NCI-H226 (cell line): ENCODE data around the gene SUGCT.

Source experiments
- DNase-seq: peaks from one replicate; pipeline ENCODE4 v3.0.0-alpha.2; 2015

SUGCT gene

DNA sequence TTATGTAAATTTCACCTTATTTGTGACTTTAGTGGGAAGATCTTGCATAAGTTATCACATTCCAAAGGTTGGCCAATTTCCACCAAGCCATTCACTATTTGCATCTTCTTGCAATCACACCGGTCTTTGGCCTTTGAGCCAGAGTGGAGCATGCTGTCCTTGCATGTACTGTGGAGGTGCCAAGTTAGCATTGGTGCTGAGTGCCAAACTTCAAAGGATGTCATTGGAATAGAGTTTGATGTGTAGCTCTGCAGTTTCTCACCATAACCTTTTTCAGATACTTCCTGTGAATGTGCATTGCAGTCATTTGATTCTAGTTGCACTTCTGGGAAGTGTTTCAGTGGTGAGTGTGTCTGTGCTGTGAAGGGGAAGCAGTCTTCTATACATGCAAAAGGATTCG lies 620.6 kb downstream of the SUGCT start:
- no peak for DNase-seq

GRCh38 chr7:40757109-40757508 lies 622.3 kb downstream of the SUGCT start:
- peak; percentile 82 for DNase-seq

- DNase-seq, result no peak
Observed at GRCh38 chr7:40758590-40758989, 623.8 kb downstream of the SUGCT start.

DNA sequence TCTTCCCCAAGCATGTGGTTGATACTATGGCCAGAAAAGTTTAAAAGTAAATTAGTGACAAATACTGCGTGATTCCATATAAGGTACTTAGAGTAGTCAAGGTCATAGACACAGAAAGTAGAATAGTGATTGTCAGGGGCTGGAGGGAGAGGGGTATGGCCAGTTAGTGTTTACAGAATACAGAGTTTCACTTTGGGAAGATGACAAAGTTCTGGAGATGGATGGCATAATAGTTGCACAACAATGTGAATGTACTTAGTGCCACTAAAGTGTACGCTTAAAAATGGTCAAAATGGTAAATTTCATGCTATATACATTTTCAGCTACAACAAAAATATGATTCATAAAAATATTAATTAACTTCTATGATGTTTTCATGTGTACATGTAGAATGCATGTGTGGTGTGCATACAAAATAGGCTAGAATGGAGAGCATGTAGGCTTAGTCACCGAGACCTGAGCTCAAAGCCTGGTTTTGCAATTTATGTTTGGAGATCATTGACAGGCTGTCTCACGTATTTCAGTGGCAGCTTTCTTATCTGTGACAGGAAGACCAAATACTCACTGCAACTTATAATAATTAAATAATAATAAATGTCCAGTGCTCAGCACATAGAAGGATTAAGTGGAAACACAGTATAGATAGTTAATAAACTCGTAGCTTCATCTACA lies 625.6 kb downstream of the SUGCT start:
- DNase-seq, result no peak

GRCh38 chr7:40760987-40761386 lies 626.2 kb downstream of the SUGCT start:
- no peak for DNase-seq

DNA sequence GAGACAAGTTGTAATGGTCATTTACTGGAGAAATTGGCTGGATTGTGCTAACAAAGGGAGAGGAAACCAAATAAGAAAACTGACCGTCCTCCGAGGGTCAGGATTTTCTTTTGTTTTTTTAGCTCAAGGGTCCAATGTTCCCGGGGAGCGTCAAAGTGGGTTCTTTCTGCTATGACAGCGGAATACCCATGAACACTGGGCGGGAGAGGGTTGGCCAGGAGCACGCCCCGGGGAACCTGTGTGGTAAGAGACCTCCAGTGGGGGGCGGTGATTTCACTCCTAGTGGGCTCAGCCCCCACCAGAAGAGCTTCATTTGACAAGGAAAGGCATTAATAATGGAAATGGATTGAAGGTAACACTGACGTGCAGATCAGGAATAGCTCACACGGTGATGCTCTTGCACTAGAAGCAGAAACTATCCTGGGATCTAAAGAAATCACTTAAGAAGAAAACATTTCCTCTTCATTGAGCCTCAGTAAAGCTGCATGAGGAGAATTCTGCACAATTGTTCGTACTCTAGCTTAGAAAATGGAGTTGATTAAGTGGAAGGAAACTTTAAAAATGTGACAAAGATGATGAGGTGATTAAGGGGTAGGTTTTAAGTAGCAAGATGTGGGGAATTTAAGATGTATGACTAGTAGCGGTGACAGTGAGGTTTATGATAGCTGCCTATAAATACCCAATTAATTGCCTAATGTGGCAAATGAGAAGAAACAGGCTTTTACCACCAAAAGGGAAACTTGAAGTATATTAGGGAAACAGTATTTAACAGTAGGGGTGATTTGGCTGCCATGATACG lies 627.2 kb downstream of the SUGCT start:
- no peak for DNase-seq

- DNase-seq, result no peak
Observed at GRCh38 chr7:40763319-40764287, 628.8 kb downstream of the SUGCT start.

GRCh38 chr7:40765639-40766038 lies 630.8 kb downstream of the SUGCT start:
- DNase-seq, result no peak

DNA sequence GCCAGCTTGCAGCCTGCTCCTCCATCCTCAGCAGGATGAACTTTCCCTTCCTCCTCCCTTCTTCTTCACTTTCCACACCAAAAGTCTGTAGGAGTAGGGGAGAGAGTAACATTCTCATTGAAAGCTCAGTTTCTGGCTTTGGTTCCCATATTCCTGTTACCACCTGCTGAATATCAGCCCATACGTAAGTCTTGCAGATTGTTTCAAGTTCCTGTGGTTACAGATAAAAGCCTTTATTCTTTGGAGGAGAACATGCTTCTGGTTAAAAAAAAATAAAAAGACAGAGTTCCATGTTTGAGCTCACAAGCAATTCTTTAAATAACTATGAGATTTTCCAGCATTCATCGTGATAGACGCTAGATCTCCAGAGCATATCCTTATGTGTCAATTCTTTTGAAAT lies 637.3 kb downstream of the SUGCT start:
- DNase-seq, result no peak

DNA sequence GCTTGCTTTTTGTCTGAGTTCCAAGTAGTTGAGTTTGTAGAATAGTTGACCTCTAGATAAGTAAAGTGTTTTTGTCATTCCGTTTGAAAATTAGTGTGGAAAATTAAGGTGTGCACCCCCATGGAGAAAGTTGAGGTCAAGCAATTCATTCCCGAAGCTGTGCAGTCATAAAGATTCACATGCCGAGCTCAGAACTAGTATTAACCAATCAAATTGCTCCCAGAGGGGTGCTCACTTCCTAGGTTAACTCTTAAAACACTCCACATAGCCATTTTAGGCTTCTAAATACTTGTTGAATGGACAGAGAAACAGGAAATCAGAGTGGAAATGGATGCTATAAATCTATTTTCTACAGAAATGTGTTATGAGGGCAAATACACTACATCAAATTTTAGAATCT lies 638.9 kb downstream of the SUGCT start:
- no peak for DNase-seq

DNA sequence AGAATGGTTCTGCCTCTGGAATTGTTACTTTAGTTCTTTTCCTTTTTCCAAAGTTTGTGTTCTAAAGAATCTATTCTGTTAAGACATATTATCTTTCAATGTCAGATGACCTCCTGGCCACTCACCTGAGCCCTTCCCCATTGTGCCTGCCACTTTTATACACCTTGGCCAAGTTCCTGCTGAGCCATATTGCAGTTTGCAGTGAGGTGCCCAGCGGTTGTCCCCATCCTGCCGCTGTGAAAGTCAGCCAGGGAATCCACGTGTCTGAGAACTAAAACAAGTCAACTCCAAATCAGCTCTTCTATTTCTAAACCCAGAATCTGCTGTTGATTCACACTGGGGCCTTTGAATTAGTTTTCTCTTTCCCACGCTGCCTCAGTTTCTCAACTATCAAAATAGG lies 641.1 kb downstream of the SUGCT start:
- DNase-seq, result no peak

DNA sequence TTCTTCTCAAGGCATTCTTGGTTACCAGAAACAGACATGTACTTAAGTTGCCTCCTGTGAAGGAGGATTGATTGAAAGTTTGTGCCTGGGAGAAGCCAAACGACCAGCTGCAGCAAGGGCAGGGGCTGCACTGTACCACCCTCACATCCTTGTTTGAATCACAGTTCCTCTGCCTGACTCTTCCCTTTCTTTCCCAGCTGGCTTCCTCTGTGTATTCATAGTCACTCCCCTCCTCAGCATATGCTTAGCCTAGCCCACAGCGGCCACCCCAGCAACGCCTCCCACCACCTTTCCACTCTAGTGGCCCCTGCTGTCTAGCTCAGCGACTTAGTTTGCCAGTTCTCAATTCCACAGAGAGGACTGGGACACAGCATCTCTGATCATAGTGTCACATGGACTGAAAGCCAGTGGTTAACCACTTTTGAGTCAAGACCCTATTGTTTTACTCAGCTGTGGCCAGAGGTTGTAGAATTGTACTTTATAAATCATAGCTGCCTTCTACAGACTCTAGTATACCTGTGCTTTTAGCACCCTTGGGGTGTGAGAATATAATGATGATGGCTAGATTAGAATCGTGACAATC lies 643.0 kb downstream of the SUGCT start:
- DNase-seq, result no peak

- no peak for DNase-seq
Observed at GRCh38 chr7:40780460-40780859, 645.7 kb downstream of the SUGCT start.

DNA sequence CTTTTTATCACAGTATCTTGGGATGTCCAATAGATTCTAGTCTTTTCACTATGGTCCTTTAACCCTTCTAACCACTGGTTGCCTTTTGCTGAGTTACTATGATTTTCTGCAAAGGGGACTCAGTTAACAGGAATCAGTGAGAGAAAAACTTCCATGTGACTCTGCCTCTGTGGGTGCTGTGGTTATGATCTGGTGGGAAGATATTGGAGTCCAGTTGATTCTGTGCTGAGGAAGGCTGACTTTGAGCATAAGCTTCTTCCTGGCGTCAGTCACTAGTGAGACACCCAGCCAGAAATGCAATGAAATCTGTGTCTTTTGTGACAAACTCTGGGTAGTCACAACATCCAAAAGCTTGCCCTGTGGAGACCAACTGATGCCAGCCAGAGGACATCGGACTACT lies 648.0 kb downstream of the SUGCT start:
- DNase-seq, result no peak

DNA sequence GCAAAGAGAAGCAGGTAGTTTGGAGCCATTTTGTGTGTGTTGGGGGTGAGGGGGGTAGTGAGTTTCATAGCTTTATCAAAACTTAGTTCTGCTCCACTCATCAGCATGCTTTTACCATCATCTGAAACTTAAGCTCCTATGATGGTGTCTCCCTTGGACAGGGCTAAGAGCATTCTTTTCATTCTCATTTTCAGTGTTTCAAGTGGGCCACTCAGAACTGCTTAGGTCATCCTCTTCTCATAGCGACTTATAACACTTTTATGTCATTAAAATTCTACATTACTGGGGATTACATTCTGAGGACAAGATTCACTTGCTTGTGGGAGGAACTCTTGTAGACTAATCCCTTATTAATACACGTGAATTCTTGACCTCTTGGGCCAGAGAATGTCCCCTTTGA lies 649.4 kb downstream of the SUGCT start:
- no peak for DNase-seq

- no peak for DNase-seq
Observed at GRCh38 chr7:40786909-40787308, 652.1 kb downstream of the SUGCT start.

DNA sequence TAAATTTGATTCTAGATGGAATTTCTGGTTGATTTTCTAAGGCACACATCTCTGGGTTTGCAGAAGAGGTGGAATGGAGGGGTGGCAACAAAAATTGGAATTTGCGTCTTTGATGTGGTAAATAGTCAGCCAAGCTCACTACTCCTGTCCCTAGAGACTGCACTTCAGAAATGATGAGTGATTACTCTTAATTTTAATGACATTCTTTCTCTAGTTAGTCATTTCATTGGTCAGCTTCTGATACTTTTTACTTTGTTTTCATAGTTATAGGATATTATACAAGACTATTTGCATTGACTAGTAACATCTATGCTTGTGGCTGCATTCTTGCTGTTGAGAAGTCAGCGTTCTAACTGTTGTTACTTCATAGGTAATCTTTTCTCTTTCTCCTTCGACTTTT lies 658.3 kb downstream of the SUGCT start:
- no peak for DNase-seq

DNA sequence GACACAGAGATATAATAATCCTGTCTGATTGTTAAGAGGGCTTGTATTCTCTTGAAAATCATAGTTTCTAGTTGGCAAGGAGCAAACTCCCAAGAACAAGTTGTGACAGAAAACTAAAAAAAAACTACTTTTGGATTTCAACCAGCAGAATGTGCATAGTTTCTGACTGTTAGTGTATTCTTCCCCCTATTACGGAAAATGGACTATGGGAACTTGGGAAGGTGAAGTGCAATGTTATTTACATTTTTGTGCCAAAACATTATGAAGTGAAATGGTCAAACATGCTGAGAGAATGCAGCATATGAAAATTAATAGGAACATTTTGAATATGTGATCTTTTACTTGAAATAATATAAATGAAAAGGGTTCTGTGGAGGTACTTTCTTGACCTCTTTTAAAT lies 660.8 kb downstream of the SUGCT start:
- no peak for DNase-seq

DNA sequence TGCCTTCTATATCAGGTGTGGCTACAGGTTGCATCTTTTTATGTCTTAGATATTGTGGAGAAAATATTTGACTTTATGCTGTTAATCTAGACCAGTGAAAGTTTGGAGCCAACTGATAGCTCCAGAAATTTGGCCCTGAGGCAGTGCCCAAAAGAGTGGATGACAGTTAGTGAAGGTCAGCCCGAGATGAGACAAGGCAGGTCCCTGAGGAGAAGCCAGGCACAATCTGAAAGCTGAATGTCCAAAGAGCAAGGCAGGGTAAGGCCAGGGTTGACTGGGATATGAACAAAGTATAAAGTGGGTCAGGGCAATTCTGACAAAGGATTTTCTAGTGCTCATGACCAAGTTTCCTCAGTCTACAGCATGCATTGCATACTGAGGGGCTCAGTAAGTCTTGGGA lies 661.9 kb downstream of the SUGCT start:
- DNase-seq, result no peak

- DNase-seq, result no peak
Observed at GRCh38 chr7:40798613-40799012, 663.8 kb downstream of the SUGCT start.

- DNase-seq, result no peak
Observed at GRCh38 chr7:40799493-40800403, 664.9 kb downstream of the SUGCT start.

- no peak for DNase-seq
Observed at GRCh38 chr7:40800771-40801170, 666.0 kb downstream of the SUGCT start.
